M059J (cell line): ENCODE results near the gene PSMB4. TPM values are rescaled to one million over a fixed set of nuclear protein-coding genes. Genes with fewer than 3 reads are reported as not detected.
A peak's percentile ranks its signal among the peaks of the same experiment; 100 is the strongest.
"Not testable (repeated sequence)": the region's sequence is repeated elsewhere in the genome, so short reads cannot be mapped to it uniquely, and the experiment has no call there.

Experiments
- DNase-seq: peaks from one replicate; pipeline ENCODE4 v3.0.0-alpha.2; 2012; ENCODE audit warnings: low read depth
- total RNA-seq: library from RNA; depleted of rRNA; stranded (reverse); fragments of >200 nt; shearing (Covaris generic); gene quantifications from 2 replicates; pipeline ENCODE4 v1.2.3, GENCODE V29; 2014; rRNA removed

The PSMB4 gene
- total RNA-seq, 1 experiment from 2014 or later = 619 TPM

DNA sequence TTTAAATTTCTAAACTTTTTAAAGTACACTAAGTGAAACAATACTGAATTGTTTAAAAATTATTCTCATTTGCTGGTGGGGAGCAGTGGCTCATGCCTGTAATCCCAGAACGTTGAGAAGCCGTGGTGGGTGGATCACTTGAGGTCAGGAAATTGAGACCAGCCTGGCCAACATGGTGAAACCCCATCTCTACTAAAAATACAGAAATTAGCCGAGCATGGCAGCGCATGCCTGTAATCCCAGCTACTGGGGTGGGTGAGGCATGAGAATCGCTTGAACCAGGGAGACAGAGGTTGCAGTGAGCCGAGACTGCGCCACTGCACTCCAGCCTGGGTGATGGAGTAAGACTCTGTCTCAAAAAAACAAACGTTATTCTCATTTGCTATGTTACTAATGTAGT lies 38.0 kb downstream of the PSMB4 start:
- not testable (repeated sequence) for DNase-seq

DNA sequence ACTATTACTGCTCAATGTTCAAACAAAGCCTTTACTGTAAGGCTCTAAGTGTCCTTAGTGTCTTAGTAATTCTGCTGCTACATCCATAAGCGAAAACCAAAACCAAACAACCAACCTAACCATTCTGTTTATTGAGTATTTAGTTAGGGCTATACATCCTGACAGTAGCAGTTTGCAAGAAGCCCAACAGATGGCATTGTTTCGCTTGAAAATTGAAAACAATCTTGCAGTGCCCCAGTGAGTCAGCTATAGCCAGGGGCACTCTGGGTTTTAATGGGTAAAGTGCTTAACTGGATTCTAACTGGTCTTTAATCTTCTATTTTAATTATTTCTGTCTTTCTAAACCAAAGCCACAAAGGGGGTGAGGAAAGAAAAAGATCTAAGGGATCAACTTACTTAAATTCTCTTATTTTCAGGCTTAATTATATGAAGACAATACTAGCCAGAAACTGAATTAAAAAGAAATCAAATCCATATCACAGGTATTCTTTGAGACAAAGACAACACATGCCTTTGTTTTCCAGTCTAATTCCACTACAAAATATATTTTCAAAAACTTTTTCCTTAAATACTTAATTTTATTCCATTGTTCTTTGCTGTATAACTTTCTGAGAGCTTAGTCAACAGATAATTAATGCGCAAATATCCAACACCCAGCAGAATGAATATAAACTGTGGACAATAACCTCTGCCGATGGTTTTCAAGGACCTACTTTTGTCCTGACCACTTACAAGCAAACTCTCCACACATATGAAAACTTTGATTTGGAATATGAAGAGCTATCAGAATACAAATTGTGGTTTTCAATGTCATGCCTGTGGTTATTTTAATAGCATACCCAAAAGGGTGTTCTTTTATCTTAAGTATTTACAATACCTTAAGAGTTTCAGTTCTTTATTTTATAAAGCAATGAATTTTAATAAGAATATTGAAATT lies 44.7 kb downstream of the PSMB4 start:
- peak; percentile 91 for DNase-seq

DNA sequence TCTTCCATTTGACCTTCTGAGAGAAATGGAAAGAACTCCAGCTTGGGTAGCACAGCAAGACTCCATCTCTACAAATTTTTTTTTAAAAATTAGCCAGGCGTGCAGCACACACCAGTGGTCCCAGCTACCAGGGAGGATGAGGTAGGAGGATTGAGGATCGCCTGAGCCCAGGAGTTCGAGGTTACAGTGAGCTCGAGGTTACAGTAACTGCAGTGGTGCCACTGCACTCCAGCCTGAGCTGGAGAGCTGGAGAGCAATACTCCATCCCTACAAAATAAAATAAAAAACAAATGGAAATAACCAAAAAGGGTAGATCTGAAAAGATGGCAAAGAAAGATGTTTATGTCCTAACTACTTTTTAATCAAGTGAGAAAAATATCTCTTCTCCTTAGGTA lies 45.4 kb downstream of the PSMB4 start:
- no peak for DNase-seq

DNA sequence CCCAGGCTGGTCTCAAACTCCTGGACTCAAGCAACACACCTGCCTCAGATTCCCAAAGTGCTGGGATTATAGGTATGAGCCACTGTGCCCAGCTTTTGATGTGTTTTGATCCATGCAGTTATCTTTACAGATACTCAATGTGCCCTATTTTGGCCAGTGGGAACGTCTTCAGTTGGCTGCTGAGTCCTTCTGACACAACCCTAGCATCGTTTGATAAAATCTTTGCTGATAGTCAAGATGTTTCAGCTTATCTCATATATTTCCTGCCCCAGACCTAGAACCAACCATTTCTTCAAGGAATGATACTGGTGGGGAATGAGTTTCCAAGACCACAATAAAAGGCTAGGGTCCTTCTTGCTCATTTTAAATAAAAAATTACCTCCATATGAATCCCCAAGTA lies 48.3 kb downstream of the PSMB4 start:
- DNase-seq = no peak

Other genes starting within 250 kb of the PSMB4 start
- gene TNFAIP8L2, start 242.9 kb upstream of the PSMB4 start, total RNA-seq = not detected in 2 replicates
- 7.6 and 9.7 TPM in 2 replicates for gene LYSMD1, start 233.7 kb upstream of the PSMB4 start, total RNA-seq
- gene SCNM1, start 233.4 kb upstream of the PSMB4 start, total RNA-seq = 82.1 and 92.2 TPM in 2 replicates
- gene TMOD4, start 223.6 kb upstream of the PSMB4 start, total RNA-seq = not detected in 2 replicates
- gene VPS72, start 209.4 kb upstream of the PSMB4 start, total RNA-seq = 76.6 and 84.3 TPM in 2 replicates
- 78.6 and 82.6 TPM in 2 replicates for gene PIP5K1A, start 201.0 kb upstream of the PSMB4 start, total RNA-seq
- 285 and 291 TPM in 2 replicates for gene PSMD4, start 144.8 kb upstream of the PSMB4 start, total RNA-seq
- 14.3 and 27.3 TPM in 2 replicates for gene ZNF687, start 117.3 kb upstream of the PSMB4 start, total RNA-seq
- 40.7 and 52.2 TPM in 2 replicates for gene PI4KB, start 72.2 kb upstream of the PSMB4 start, total RNA-seq
- 57.6 and 67.2 TPM in 2 replicates for gene RFX5, start 52.3 kb upstream of the PSMB4 start, total RNA-seq
- gene SELENBP1, start 26.9 kb upstream of the PSMB4 start, total RNA-seq = 2.6 and 4.5 TPM in 2 replicates
- 14.2 and 21.6 TPM in 2 replicates for gene POGZ, start 59.9 kb downstream of the PSMB4 start, total RNA-seq
- gene CGN, start 111.8 kb downstream of the PSMB4 start, total RNA-seq = 0.52 and 1.5 TPM in 2 replicates
- gene TUFT1, start 140.7 kb downstream of the PSMB4 start, total RNA-seq = 13.2 and 21.1 TPM in 2 replicates
- 22.4 and 29.1 TPM in 2 replicates for gene SNX27, start 212.5 kb downstream of the PSMB4 start, total RNA-seq